ENCODE data around the gene PIK3CA.
A peak's percentile ranks its signal among the peaks of the same experiment; 100 is the strongest.
"Not testable (repeated sequence)": the region's sequence is repeated elsewhere in the genome, so short reads cannot be mapped to it uniquely, and the experiment has no call there.

The PIK3CA gene

GRCh38 chr3:179196700-179197099, 48.5 kb downstream of the PIK3CA start:
- no peak for DNase-seq (ENCODE audit: low read depth in 2 of 2)

DNA sequence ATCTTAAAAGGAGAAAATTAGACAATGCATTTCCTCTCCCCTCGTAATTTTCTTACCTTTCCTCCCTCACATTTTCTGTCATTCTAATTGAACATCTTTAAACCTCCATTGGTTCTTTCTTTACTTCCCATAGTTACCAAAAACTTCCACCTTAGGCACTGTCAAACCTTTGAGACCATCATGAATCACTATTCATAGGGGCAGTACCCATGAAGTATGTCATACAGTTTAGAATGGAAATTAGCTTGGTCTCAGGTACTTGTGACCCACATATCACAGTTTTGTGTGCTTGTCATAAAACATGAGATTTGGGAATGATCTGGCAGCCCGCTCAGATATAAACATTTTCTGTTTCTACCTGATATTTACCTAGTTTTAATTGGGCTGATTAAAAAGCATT, 52.6 kb downstream of the PIK3CA start:
- no peak for DNase-seq (ENCODE audit: low read depth in 2 of 2)

GRCh38 chr3:179215550-179215949, 67.4 kb downstream of the PIK3CA start:
- DNase-seq (ENCODE audit: low read depth in 2 of 2) = not testable (repeated sequence)

- not testable (repeated sequence) for DNase-seq (ENCODE audit: low read depth in 2 of 2)
Observed at GRCh38 chr3:179218213-179218612, 70.1 kb downstream of the PIK3CA start.

GRCh38 chr3:179223548-179223947, 75.4 kb downstream of the PIK3CA start:
- no peak for DNase-seq (ENCODE audit: low read depth in 2 of 2)

- no peak for DNase-seq (ENCODE audit: low read depth in 2 of 2)
Observed at GRCh38 chr3:179224584-179224983, 76.4 kb downstream of the PIK3CA start.

GRCh38 chr3:179227349-179227748, 79.2 kb downstream of the PIK3CA start:
- no peak for DNase-seq (ENCODE audit: low read depth in 2 of 2)

DNA sequence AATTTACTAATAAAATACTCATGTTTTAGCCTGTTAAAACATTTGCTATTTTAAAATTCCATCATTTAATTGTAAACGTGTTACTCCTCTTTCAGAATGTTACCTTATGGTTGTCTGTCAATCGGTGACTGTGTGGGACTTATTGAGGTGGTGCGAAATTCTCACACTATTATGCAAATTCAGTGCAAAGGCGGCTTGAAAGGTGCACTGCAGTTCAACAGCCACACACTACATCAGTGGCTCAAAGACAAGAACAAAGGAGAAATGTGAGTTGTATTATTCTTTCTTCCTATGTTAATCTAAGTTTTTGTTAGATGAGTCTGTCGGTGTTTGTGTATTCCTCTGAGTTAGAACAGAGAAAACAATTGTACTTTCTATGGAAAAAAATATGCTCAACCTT, 81.0 kb downstream of the PIK3CA start:
- no peak for DNase-seq (ENCODE audit: low read depth in 2 of 2)

GRCh38 chr3:179233043-179233442, 84.9 kb downstream of the PIK3CA start:
- no peak for DNase-seq (ENCODE audit: low read depth in 2 of 2)

GRCh38 chr3:179234199-179234598, 86.0 kb downstream of the PIK3CA start:
- no peak for DNase-seq (ENCODE audit: low read depth in 2 of 2)

- no peak for DNase-seq (ENCODE audit: low read depth in 2 of 2)
Observed at GRCh38 chr3:179236669-179237301, 88.6 kb downstream of the PIK3CA start.

- DNase-seq (ENCODE audit: low read depth in 2 of 2) = not testable (repeated sequence)
Observed at GRCh38 chr3:179240299-179240698, 92.1 kb downstream of the PIK3CA start.

- not testable (repeated sequence) for DNase-seq (ENCODE audit: low read depth in 2 of 2)
Observed at GRCh38 chr3:179242859-179243258, 94.7 kb downstream of the PIK3CA start.

DNA sequence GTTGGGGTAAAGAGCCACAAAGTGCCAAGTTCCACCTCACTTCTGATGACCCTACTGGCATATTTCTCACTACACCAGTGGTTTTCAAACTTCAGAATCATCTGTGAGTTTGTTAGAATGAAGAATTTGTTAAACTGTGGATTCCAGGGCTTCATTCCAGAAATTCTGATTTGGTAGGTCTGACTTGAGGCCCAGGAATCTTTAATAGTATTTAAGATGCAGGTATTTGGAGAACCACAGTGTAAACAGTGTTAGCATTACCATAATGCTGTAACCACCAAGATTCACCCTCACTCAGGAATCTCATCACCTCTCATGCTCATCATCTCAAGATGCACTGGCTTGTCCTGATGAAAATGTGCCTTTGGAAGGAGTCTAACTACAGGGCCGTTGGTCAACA, 96.7 kb downstream of the PIK3CA start:
- DNase-seq (ENCODE audit: low read depth in 2 of 2) = no peak

DNA sequence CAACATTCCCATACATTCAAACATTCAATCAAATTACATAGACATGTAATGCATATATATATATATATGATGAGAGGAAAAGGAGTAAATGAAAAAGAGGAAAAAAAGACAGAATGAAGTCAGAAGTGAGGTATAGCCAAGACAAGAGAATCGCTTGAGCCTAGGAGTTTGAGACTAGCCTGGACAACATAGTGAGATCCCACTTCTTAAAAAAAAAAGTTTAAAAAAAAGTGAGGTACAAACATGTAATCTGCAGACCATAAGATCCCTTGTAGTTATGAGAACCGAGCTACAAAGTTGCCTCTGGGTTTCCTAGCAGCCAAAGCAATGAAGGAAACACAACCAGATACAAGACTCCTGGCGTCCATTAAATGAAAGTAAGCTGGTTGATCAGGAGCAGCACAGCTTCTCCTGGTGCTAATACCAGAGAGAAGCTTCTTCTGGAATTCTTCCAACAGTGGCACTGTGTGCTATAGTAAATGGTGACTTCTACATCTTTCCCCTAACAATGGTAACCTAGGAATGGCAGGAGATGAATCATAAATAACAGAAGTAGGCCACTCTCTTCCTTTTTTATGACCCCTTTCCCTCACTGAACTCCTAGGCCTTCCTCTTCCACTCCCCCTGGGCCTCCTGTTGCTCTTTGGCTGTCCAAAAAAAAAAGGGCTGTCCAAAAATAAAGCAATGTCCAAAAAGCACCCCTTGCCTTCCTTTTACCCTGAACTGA, 99.3 kb downstream of the PIK3CA start:
- DNase-seq (ENCODE audit: low read depth in 2 of 2) = no peak

GRCh38 chr3:179250803-179251476, 102.8 kb downstream of the PIK3CA start, which contains the start of gene KCNMB3:
Gene KCNMB3 (minus strand): TSS chr3:179251114. CDS start chr3:179250990, 124 bp downstream.
- DNase-seq (ENCODE audit: low read depth in 2 of 2) = no peak

GRCh38 chr3:179256813-179257212, 108.7 kb downstream of the PIK3CA start:
- no peak for DNase-seq (ENCODE audit: low read depth in 2 of 2)

GRCh38 chr3:179257742-179258141, 109.6 kb downstream of the PIK3CA start:
- not testable (repeated sequence) for DNase-seq (ENCODE audit: low read depth in 2 of 2)

DNA sequence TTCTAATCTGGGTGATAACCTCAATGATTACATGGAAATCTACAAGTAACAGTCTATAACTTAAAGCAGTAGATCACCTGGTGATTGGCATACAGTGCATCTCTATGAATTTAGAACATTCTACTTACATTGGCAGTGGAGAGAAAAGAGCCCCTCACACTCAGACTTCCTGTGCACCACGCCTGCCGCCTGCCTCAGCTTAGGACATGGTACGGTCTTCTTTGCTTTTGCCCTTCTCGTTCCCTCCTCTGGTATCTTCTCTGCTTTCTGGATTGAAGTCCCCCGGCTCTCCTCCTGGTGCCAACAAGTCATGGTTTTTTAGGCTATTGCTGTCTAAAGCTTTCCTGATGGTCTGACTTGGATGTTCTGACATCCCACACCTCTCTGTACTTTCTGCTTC, 110.7 kb downstream of the PIK3CA start:
- DNase-seq (ENCODE audit: low read depth in 2 of 2) = no peak

GRCh38 chr3:179259959-179260756, 112.0 kb downstream of the PIK3CA start:
- not testable (repeated sequence) for DNase-seq (ENCODE audit: low read depth in 2 of 2)

DNA sequence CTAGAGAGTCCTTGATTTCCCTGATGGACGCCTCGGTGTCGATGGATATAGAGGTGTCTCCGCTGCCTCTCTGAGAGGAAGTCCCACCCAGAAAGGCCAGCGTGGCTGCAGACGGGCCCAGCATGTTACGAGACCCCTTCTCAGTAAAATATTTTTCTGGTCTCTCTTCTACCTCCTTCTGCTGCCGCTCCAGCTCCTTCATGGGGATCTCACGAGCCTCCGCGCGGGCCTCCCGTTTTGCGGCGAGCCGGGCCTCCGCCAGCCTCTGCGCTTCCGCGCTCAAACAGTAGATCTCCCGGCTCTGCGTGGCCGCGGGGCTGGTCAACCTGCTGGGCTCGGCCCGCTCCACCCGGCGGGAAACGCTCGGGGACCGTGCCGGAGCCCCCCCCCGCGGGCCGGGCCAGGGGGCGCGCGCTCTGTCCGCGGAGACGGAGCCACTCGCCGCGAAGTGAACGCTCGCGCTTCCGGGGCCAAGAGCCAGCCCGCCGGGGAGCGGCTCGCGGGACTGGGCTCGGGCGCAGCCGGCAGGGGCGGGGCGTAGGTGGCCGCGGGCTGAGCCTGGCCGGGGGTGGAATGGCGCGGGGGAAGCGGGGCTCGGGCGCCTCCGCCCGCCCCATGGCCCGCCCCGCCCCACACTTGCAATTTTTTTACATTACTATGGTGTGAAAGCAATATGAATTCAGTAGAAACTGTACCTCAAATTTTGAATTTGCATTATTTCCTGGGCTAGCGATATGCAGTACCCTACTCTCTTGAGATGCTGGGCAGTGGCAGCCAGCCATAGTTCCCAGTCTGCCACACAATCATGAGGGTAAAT, 113.0 kb downstream of the PIK3CA start:
- peak; percentile 15 to 45 for DNase-seq (ENCODE audit: low read depth in 2 of 2)

Measured in stimulated activated CD4-positive, alpha-beta T cell treated with anti-CD3 and anti-CD28 coated beads, Interleukin-15, amount 100 ng/mL, for 48 hours (primary cell).